HepG2 (cell line): ENCODE results near the gene RIMBP2. TPM values are rescaled to one million over a fixed set of nuclear protein-coding genes. Genes with fewer than 3 reads are reported as not detected.

ENCODE experiments used
- ATAC-seq: fragments of 200-7000 bp; cut with Tn5 transposase; 3 replicates; pipeline ENCODE4 v1.9.1; 2020; ENCODE audit warnings: mild to moderate bottlenecking, moderate library complexity
- BruUV-seq: library from RNA; stranded (reverse); fragments of 400-500 nt; replicated peaks from 2 replicates; lab custom pipeline; 2021; lab: Mats Ljungman, UMichigan
- CTCF ChIA-PET: fragments of 300-600 bp; formaldehyde crosslinking; extraction: SDS; loops from one replicate; lab custom pipeline; 2021; ENCODE audit warnings: low total read pairs, inconsistent platforms, low intra/inter-chr PET ratio; lab: Yijun Ruan, JAX
- POLR2A ChIA-PET: fragments of 350-600 bp; sonication (Branson Sonifier 250); formaldehyde crosslinking; loops from one replicate; lab custom pipeline; 2020; ENCODE audit warnings: antibody characterized with exemption, inconsistent platforms; lab: Yijun Ruan, JAX
- DNase-seq: peaks from one replicate; pipeline ENCODE4 v3.0.0-alpha.2; 2015; ENCODE audit warnings: low spot score
- FAIRE-seq: peaks from 3 replicates; lab custom pipeline; 2011; peaks lifted over from hg19 to GRCh38; lab: Jason Lieb, UNC
- H2AFZ ChIP-seq: one replicate; pipeline ENCODE4 v1.6.1; 2011; ENCODE audit warnings: low read length, inconsistent platforms
- H3K27ac ChIP-seq: fragments of 300-600 bp; 3 replicates; pipeline ENCODE4 v1.8.0; 2011; ENCODE audit warnings: mixed run types, mild to moderate bottlenecking, mixed read lengths, low read length, inconsistent platforms; ENCODE audit not compliant: insufficient read depth; ENCODE audit errors: extremely low read length
- H3K27me3 ChIP-seq, 2 experiments: fragments of 200-600 bp in 1 of 2; 2 replicates in 1 of 2; 3 replicates in 1 of 2; pipeline versions ENCODE4 v1.6.0 to v1.8.0; 2011; ENCODE audit warnings: low read length in 2 of 2, mild to moderate bottlenecking in 2 of 2, moderate library complexity in 2 of 2, inconsistent platforms in 1 of 2; ENCODE audit not compliant: insufficient read depth in 2 of 2, control insufficient read depth in 1 of 2
- H3K36me3 ChIP-seq, 2 experiments: fragments of 200-600 bp in 1 of 2; replicated peaks in 1 of 2; 2 replicates in 1 of 2; 3 replicates in 1 of 2; pipeline versions ENCODE4 v1.5.1 to v1.8.0; 2011; ENCODE audit warnings: low read length in 2 of 2, inconsistent platforms in 1 of 2; ENCODE audit not compliant: insufficient read depth in 2 of 2, control insufficient read depth in 1 of 2
- H3K4me1 ChIP-seq: 2 replicates; pipeline ENCODE4 v1.5.1; 2012; ENCODE audit warnings: low read length, inconsistent platforms; ENCODE audit not compliant: insufficient read depth
- H3K4me2 ChIP-seq: 2 replicates; pipeline ENCODE4 v1.6.0; 2011; ENCODE audit warnings: low read depth, low read length, inconsistent platforms
- H3K4me3 ChIP-seq, 3 experiments: fragments of 200-600 bp in 1 of 3; sonication (generic), shearing (Covaris generic) in 1 of 3; replicated peaks in 1 of 3; 2 replicates each; pipeline ENCODE4 v1.5.1; 2011 to 2016; ENCODE audit warnings: low read length in 3 of 3, inconsistent platforms in 2 of 3, low read depth in 2 of 3, mild to moderate bottlenecking in 2 of 3, control low read depth in 1 of 3, mixed read lengths in 1 of 3; ENCODE audit not compliant: insufficient read depth in 1 of 3
- H3K79me2 ChIP-seq: one replicate; pipeline ENCODE4 v1.6.1; 2011; ENCODE audit warnings: low read length, inconsistent platforms; ENCODE audit not compliant: insufficient read depth
- H3K9ac ChIP-seq: 2 replicates; pipeline ENCODE4 v1.6.0; 2011; ENCODE audit warnings: mild to moderate bottlenecking, low read depth, low read length, inconsistent platforms; ENCODE audit not compliant: insufficient read depth
- H3K9me3 ChIP-seq: 2 replicates; pipeline ENCODE4 v1.5.1; 2012; ENCODE audit warnings: mild to moderate bottlenecking, low read length
- H4K20me1 ChIP-seq: 2 replicates; pipeline ENCODE4 v1.6.0; 2011; ENCODE audit warnings: inconsistent platforms, mild to moderate bottlenecking, low read length, moderate library complexity; ENCODE audit not compliant: insufficient read depth
- ARNT2 ChIP-seq: sonication (generic); formaldehyde crosslinking; IDR thresholded peaks from 2 replicates; pipeline ENCODE4 v1.8.0; 2022; ENCODE audit warnings: mild to moderate bottlenecking, low read depth, missing genetic modification reagents, moderate library complexity
- ATF6 ChIP-seq: sonication (generic); formaldehyde crosslinking; conservative IDR thresholded peaks from 2 replicates; pipeline ENCODE4 v1.4.0; 2020; ENCODE audit warnings: missing genetic modification reagents
- CBFB ChIP-seq: sonication (generic); formaldehyde crosslinking; IDR thresholded peaks from 2 replicates; pipeline ENCODE4 v1.4.0; 2020; ENCODE audit warnings: missing genetic modification reagents
- EZH2 ChIP-seq: conservative IDR thresholded peaks from 2 replicates; pipeline ENCODE4 v1.6.1; 2012; ENCODE audit warnings: mild to moderate bottlenecking, low read depth, low read length, moderate library complexity
- HNF4G ChIP-seq, 2 experiments: sonication (generic) in 1 of 2; formaldehyde crosslinking in 1 of 2; IDR thresholded peaks; 2 replicates each; pipeline versions ENCODE4 v1.4.0 to v1.6.1; 2011 to 2020; ENCODE audit warnings: borderline replicate concordance in 2 of 2, low read depth in 2 of 2, mild to moderate bottlenecking in 2 of 2, low read length in 1 of 2, missing genetic modification reagents in 1 of 2, moderate library complexity in 1 of 2
- MXD1 ChIP-seq: sonication (generic); formaldehyde crosslinking; IDR thresholded peaks from 2 replicates; pipeline ENCODE4 v1.4.0; 2020; ENCODE audit warnings: mild to moderate bottlenecking, missing genetic modification reagents
- NCOA2 ChIP-seq: sonication (generic); formaldehyde crosslinking; IDR thresholded peaks from 2 replicates; pipeline ENCODE4 v1.8.0; 2022; ENCODE audit warnings: inconsistent platforms
- POLR2A ChIP-seq, 2 experiments: IDR thresholded peaks; 2 replicates each; pipeline ENCODE4 v1.6.1; 2011; ENCODE audit warnings: low read depth in 2 of 2, low read length in 2 of 2, mild to moderate bottlenecking in 1 of 2, moderate library complexity in 1 of 2; ENCODE audit not compliant: insufficient read depth in 1 of 2
- RXRA ChIP-seq: sonication (generic); formaldehyde crosslinking; IDR thresholded peaks from 2 replicates; pipeline ENCODE4 v1.5.1; 2020; ENCODE audit warnings: missing genetic modification reagents
- XRCC5 ChIP-seq: fragments of 200-400 bp; formaldehyde crosslinking; optimal IDR thresholded peaks from 2 replicates; pipeline ENCODE3; 2017; ENCODE audit warnings: mild to moderate bottlenecking, low read length
- ZNF124 ChIP-seq: sonication (generic); formaldehyde crosslinking; IDR thresholded peaks from 2 replicates; pipeline ENCODE4 v1.4.0; 2020; ENCODE audit warnings: missing genetic modification reagents
- ZNF451 ChIP-seq: sonication (generic); formaldehyde crosslinking; IDR thresholded peaks from 2 replicates; pipeline ENCODE4 v1.5.0; 2020; ENCODE audit warnings: mild to moderate bottlenecking, missing genetic modification reagents
- ZNF563 ChIP-seq: sonication (generic); formaldehyde crosslinking; IDR thresholded peaks from 2 replicates; pipeline ENCODE4 v1.8.0; 2022; ENCODE audit warnings: mild to moderate bottlenecking, moderate library complexity, missing genetic modification reagents
- ZNF597 ChIP-seq: sonication (generic); formaldehyde crosslinking; IDR thresholded peaks from 2 replicates; pipeline ENCODE4 v1.5.0; 2020; ENCODE audit warnings: missing genetic modification reagents
- ZNF616 ChIP-seq: sonication (generic); formaldehyde crosslinking; IDR thresholded peaks from 2 replicates; pipeline ENCODE4 v1.5.0; 2020; ENCODE audit warnings: low read depth, mild to moderate bottlenecking, missing genetic modification reagents
- ZUFSP ChIP-seq: sonication (generic); formaldehyde crosslinking; IDR thresholded peaks from 2 replicates; pipeline ENCODE4 v1.9.0; 2021; ENCODE audit warnings: missing genetic modification reagents, mild to moderate bottlenecking, borderline replicate concordance
- WGBS: methylation state at CpG from one replicate; pipeline ENCODE4 v1.1.6; 2017; ENCODE audit warnings: low lambda C conversion rate; 5-methylcytosine and 5-hydroxymethylcytosine counted together
- in situ Hi-C: cut with HindIII; loops from 2 replicates; pipeline ENCODE4 v1.10.0; 2017; ENCODE audit warnings: low pct_unique_long_range_greater_than_20kb; ENCODE audit not compliant: extremely low pct_ligation_motif_present
- intact Hi-C: fragments of 100-400 bp; cut with micrococcal nuclease; formaldehyde crosslinking; loops from one replicate; pipeline ENCODE4 v1.10.0; 2022; ENCODE audit not compliant: unreplicated experiment
- polyA plus RNA-seq, 8 experiments: library from polyadenylated mRNA; depleted of rRNA in 3 of 8; stranded (reverse) in 7 of 8; unstranded in 1 of 8; fragments of >200 nt; fragmentation: Illumina TruSeq in 4 of 8; extraction: Trizol in 4 of 8; gene quantifications; 2 replicates each; pipeline versions ENCODE4 v1.2.1 to v1.2.3, GENCODE V29; 2011 to 2016; ENCODE audit warnings: low read depth in 4 of 8, missing spikeins in 1 of 8, mixed read lengths in 1 of 8; ENCODE audit not compliant: insufficient read depth in 1 of 8
- total RNA-seq, 5 experiments: library from RNA; depleted of rRNA; stranded (reverse); fragments of >200 nt; fragmentation: Illumina TruSeq; extraction: Trizol; gene quantifications; 2 replicates each; pipeline ENCODE4 v1.2.3, GENCODE V29; 2016; ENCODE audit warnings: low read depth in 1 of 5

Gene RIMBP2
- total and polyA plus RNA-seq, 2 of the 13 experiments (the other 11 are each of a cell fraction or from before 2014, with no cell fraction given) = 0.03 TPM; not detected in 1

- no peak overlapping the region for H3K4me3 ChIP-seq
- H3K27ac ChIP-seq = no peak overlapping the region
- ATAC-seq = no peak
- WGBS = 52% methylated on average over 14 of the region's 16 CpGs
- no peaks in the 10 kb centered on the region for H3K4me1 ChIP-seq
- no peak overlapping the region for H3K4me2 ChIP-seq
- TF ChIP-seq RXRA (CRISPR knock-in tag) = no peak
- no peak for TF ChIP-seq ZNF451
- TF ChIP-seq ZNF597 (CRISPR knock-in tag) = no peak
- TF ChIP-seq MXD1 (CRISPR knock-in tag) = no peak
- TF ChIP-seq NCOA2 (CRISPR knock-in tag) = no peak
- TF ChIP-seq XRCC5 = no peak
- TF ChIP-seq POLR2A (IDR thresholded peaks at IDR 0.05; ENCODE audit: insufficient read depth in 1 of 2, low read depth in 2 of 2, low read length in 2 of 2) = no peak
- TF ChIP-seq ZNF124 (CRISPR knock-in tag) = no peak
- TF ChIP-seq ATF6 (CRISPR knock-in tag) = no peak
- no peak for TF ChIP-seq ZUFSP (CRISPR knock-in tag)
- no peak for TF ChIP-seq HNF4G (IDR thresholded peaks at IDR 0.05; ENCODE audit: borderline replicate concordance, low read depth, low read length)
- TF ChIP-seq HNF4G (CRISPR knock-in tag; IDR thresholded peaks at IDR 0.05; ENCODE audit: borderline replicate concordance, low read depth) = no peak
- TF ChIP-seq ZNF563 = no peak
- no peak for TF ChIP-seq EZH2
- TF ChIP-seq ZNF616 (CRISPR knock-in tag) = no peak
- TF ChIP-seq ARNT2 = no peak
- no peak for TF ChIP-seq CBFB (CRISPR knock-in tag)
- peaks cover 5 to 57% of the 10 kb centered on the region in 2 experiments; a peak in 4 of 5 replicates for H3K27me3 ChIP-seq
- H3K36me3 ChIP-seq = no peaks in the 10 kb centered on the region
- H3K9me3 ChIP-seq = no peaks in the 10 kb centered on the region
- H3K79me2 ChIP-seq = no peaks in the 10 kb centered on the region
- H4K20me1 ChIP-seq = no peaks in the 10 kb centered on the region
- H2AFZ ChIP-seq = no peak overlapping the region
- no peak for FAIRE-seq
- H3K9ac ChIP-seq = no peak overlapping the region
- POLR2A ChIA-PET = no interaction called here
- in situ Hi-C loops = no loop called here
- intact Hi-C loops = no loop called here
- BruUV-seq = no TSS peak
- DNase-seq = no peak
- CTCF ChIA-PET = no interaction called here
Measured at GRCh38 chr12:130675121-130675520, 41.0 kb downstream of the RIMBP2 start.
